GM12873 (cell line): Measurements from ENCODE around the gene GCC1.

Source experiments
- TF ChIP-seq, protein P1 (sequence below): IDR thresholded peaks from 2 replicates; pipeline ENCODE4 v1.5.1; 2012; ENCODE audit warnings: low read depth, mild to moderate bottlenecking, moderate library complexity, low read length, control low read depth; ENCODE audit not compliant: insufficient read depth; ENCODE audit errors: missing control alignments

Gene GCC1

DNA sequence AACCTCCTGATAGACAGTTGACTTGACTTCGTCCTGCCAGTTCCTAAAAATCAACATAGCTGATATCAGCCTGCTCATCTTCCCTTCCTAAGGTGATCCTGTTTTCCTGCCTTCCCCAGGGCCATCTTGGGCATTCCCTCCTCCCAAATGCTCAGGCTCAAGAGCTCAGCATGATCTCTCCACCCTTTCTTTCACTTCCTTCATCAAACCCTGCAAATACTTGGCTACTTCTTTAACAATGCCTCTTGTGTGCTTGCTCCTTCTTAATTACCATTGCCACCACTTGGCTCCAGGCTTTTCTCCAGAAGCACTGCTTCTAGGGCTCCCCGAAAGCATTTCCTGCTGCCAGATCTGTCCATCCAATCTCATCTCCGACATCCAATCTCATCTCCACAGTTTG is 15.5 kb upstream of the GCC1 start:
- TF ChIP-seq, protein P1, sequence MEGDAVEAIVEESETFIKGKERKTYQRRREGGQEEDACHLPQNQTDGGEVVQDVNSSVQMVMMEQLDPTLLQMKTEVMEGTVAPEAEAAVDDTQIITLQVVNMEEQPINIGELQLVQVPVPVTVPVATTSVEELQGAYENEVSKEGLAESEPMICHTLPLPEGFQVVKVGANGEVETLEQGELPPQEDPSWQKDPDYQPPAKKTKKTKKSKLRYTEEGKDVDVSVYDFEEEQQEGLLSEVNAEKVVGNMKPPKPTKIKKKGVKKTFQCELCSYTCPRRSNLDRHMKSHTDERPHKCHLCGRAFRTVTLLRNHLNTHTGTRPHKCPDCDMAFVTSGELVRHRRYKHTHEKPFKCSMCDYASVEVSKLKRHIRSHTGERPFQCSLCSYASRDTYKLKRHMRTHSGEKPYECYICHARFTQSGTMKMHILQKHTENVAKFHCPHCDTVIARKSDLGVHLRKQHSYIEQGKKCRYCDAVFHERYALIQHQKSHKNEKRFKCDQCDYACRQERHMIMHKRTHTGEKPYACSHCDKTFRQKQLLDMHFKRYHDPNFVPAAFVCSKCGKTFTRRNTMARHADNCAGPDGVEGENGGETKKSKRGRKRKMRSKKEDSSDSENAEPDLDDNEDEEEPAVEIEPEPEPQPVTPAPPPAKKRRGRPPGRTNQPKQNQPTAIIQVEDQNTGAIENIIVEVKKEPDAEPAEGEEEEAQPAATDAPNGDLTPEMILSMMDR: no peak

DNA sequence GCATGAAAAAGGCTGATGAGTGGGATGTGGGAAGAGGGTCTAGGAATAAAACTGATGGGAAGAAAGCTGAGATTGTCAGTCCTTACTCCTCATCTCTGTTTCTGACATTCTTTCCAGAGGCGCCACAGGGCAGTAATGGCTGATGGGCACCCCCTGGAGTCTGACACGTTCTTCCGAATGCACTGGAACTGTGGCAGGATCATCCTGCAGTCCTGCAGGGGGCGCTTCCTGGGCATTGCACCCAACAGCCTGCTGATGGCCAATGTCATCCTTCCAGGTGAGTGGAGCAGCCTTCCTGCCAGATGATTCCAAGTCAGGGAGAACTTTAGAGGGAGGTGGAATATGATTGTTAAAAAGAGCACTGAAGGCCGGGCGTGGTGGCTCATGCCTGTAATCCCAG is 12.9 kb upstream of the GCC1 start:
- TF ChIP-seq, protein P1: peak; percentile 50

DNA sequence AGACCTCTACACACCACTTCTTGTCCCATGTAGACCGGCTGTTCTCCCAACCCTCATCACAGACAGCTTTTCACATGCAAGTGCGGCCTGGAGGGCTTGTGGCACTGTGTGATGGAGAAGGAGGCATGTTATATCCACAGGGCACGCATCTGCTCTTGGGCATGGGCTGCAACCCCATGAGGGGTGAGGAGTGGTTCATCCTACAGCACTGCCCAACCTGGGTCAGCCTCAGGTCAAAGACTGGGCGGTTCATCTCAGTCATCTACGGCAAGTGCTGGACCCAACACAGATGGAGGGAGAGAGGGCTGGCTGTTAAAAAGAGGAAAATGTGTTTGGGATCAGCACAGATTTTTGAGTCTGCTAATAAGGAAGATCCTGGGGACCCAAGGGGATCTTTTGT is 10.3 kb upstream of the GCC1 start:
- TF ChIP-seq, protein P1: no peak

DNA sequence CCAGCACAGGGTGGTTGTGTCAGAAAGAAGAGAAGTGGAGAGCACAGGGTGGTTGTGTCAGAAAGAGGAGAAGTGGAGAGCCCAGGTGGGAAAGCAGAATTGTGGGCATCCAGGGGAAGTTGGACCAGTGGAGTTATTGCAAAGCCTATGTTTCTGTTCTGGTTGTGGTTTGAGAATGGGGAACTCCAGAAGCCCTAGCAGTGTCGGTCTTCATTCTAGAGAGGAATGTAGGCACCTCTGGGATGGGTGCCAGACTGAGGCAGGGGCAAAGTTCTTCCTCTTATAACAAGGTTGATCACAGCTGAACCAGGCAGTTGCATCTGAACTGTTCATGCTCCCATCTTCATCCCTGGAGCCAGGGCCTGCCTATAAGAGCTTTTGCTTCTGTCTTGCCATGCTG is 9.1 kb upstream of the GCC1 start:
- TF ChIP-seq, protein P1: no peak

DNA sequence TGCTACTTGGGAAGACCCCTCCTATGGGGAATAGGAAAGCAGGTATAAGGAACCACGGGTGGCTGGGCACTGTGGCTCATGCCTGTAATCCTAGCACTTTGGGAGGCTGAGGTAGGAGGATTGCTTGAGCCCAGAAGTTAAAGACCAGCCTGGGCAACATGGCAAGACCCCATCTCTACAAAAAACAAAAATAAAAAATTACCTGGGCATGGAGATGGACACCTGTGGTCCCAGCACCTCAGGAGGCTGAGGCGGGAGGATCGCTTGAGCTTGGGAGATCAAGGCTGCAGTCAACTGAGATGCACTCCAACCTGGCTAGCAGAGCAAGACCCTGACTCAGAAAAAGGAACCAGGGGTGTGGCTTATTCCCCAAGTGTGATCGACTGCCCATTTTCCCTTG is 7.2 kb upstream of the GCC1 start:
- TF ChIP-seq, protein P1: no peak

DNA sequence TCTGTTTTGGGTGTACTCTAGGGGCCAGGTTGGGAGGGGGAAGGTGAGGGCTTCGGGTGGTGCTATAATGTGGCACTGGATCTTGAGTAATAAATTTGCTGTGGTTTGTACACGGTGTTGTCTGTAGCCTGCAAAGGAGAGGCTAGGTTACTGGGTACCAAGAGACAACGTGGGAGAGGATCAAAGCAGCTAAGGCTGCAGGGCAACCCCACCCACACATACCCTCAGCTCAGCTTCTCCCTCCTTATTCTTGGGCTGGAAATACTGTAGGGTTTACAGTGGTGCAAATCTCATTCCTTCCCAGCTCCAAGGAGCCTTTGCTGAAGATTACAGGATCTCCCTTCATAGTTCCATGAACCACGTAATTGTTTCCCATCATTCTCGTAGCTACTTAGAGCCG is 6.2 kb upstream of the GCC1 start:
- TF ChIP-seq, protein P1: no peak

DNA sequence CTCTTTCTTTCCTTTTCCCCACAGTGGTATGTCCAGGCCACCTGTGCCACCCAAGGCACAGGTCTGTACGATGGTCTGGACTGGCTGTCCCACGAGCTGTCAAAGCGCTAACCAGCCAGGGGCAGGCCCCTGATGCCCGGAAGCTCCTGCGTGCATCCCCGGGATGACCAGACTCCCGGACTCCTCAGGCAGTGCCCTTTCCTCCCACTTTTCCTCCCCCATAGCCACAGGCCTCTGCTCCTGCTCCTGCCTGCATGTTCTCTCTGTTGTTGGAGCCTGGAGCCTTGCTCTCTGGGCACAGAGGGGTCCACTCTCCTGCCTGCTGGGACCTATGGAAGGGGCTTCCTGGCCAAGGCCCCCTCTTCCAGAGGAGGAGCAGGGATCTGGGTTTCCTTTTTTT is 5.8 kb upstream of the GCC1 start:
- TF ChIP-seq, protein P1: no peak
